Measurements from ENCODE around the gene CD248.

CD248 gene

GRCh38 chr11:66341502-66342126 lies 24.8 kb upstream of the CD248 start:
- no peak for DNase-seq (ENCODE audit: low read depth in 2 of 2)

GRCh38 chr11:66340596-66341501 lies 24.0 kb upstream of the CD248 start:
- DNase-seq (ENCODE audit: low read depth in 2 of 2): no peak

GRCh38 chr11:66339686-66340483 lies 23.0 kb upstream of the CD248 start:
- DNase-seq (ENCODE audit: low read depth in 2 of 2): no peak

GRCh38 chr11:66339162-66339675 lies 22.4 kb upstream of the CD248 start:
- DNase-seq (ENCODE audit: low read depth in 2 of 2): no peak

GRCh38 chr11:66338276-66339161 lies 21.7 kb upstream of the CD248 start:
- DNase-seq (ENCODE audit: low read depth in 2 of 2): no peak

GRCh38 chr11:66337103-66337899 lies 20.5 kb upstream of the CD248 start:
- DNase-seq (ENCODE audit: low read depth in 2 of 2): no peak

GRCh38 chr11:66336234-66337102 lies 19.6 kb upstream of the CD248 start, which contains the start of gene RIN1:
TSS of gene RIN1 (minus strand) at chr11:66336434. CDS start at chr11:66336402, 32 bp downstream.
- DNase-seq (ENCODE audit: low read depth in 2 of 2): peak; percentile 79 to 81

- no peak for DNase-seq (ENCODE audit: low read depth in 2 of 2)
These were observed 18.8 kb upstream of the CD248 start for GRCh38 chr11:66335531-66336233.

GRCh38 chr11:66334605-66335442 lies 18.0 kb upstream of the CD248 start:
- no peak for DNase-seq (ENCODE audit: low read depth in 2 of 2)

- DNase-seq (ENCODE audit: low read depth in 2 of 2): no peak
These were observed 17.2 kb upstream of the CD248 start for GRCh38 chr11:66333896-66334604.

- DNase-seq (ENCODE audit: low read depth in 2 of 2): no peak
These were observed 16.5 kb upstream of the CD248 start for GRCh38 chr11:66333220-66333877.

GRCh38 chr11:66332371-66333219 lies 15.8 kb upstream of the CD248 start:
- DNase-seq (ENCODE audit: low read depth in 2 of 2): no peak

GRCh38 chr11:66331542-66332370 lies 14.9 kb upstream of the CD248 start:
- DNase-seq (ENCODE audit: low read depth in 2 of 2): no peak

GRCh38 chr11:66330931-66331330 lies 14.1 kb upstream of the CD248 start:
- DNase-seq (ENCODE audit: low read depth in 2 of 2): no peak

Data from stimulated activated CD8-positive, alpha-beta memory T cell treated with anti-CD3 and anti-CD28 coated beads, Interleukin-15, amount 100 ng/mL, for 48 hours (primary cell).